ENCODE results near the gene DGKI.

DGKI gene

DNA sequence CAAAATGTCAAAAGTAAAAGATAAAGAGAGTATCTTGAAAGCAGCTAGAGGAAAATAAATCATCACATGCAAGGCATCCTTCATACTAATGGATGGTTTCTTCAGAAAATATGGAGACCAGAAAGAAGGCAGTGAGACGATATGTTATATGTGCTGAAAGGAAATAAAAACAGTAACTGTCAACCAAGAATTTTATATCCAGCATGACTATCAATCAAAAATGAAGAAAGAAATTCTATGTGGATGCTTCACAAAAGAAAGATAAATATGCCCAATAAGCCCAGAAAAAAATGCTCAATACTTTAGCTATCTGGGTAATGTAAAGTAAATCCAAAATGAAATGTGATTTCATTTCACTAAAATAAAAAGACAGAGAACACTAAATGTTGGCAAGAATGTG is 142.1 kb downstream of the DGKI start:
- H3K4me2 ChIP-seq (ENCODE audit: low read length, poor library complexity, severe bottlenecking), result no peak overlapping the region
- H2BK5ac ChIP-seq (ENCODE audit: low read depth, low read length, poor library complexity, severe bottlenecking), result no peak overlapping the region
- no peak overlapping the region for H2BK12ac ChIP-seq (ENCODE audit: low read length in 2 of 2)
- H3K79me1 ChIP-seq (replicated peaks; ENCODE audit: low read length, poor library complexity, severe bottlenecking), result no peaks in the 10 kb centered on the region
- no peaks in the 10 kb centered on the region for H3K27me3 ChIP-seq (ENCODE audit: control insufficient read depth in 1 of 2, insufficient read depth in 1 of 2, low read length in 2 of 2)
- H3K14ac ChIP-seq (ENCODE audit: low read length in 2 of 2), result no peak overlapping the region
- no peak overlapping the region for H3K18ac ChIP-seq (ENCODE audit: low read depth in 1 of 2, low read length in 2 of 2)
- no peaks in the 10 kb centered on the region for H3K4me1 ChIP-seq (ENCODE audit: control insufficient read depth, insufficient read depth, low read depth, low read length)
- no peaks in the 10 kb centered on the region for H3K36me3 ChIP-seq (ENCODE audit: control insufficient read depth in 1 of 2, insufficient read depth in 2 of 2, low read depth in 1 of 2, low read length in 2 of 2)
- no peak for DNase-seq
- no peak overlapping the region for H2AK5ac ChIP-seq (ENCODE audit: low read length, severe bottlenecking)
- no peak overlapping the region for H3K23ac ChIP-seq (ENCODE audit: low read length in 2 of 2)
- H2BK15ac ChIP-seq (ENCODE audit: low read depth, poor library complexity, severe bottlenecking), result no peak overlapping the region
- H4K91ac ChIP-seq (ENCODE audit: low read length), result no peak overlapping the region
- H2BK120ac ChIP-seq (ENCODE audit: low read depth, low read length), result no peak overlapping the region
- H3K4ac ChIP-seq (ENCODE audit: low read depth in 1 of 2, low read length in 2 of 2), result no peak overlapping the region
- H3K9me3 ChIP-seq (ENCODE audit: control insufficient read depth, low read length), result peaks cover 28% of the 10 kb centered on the region
- no peak overlapping the region for H3K27ac ChIP-seq (ENCODE audit: low read length, poor library complexity, severe bottlenecking)
- H3K4me3 ChIP-seq (ENCODE audit: insufficient read depth in 1 of 2, low read depth in 1 of 2, low read length in 2 of 2), result no peak overlapping the region
- WGBS, result no CpG with 5 or more reads among the region's 1 CpG
- no peak overlapping the region for H3K9ac ChIP-seq (ENCODE audit: low read length)
- H4K8ac ChIP-seq (ENCODE audit: low read length), result no peak overlapping the region
- H2AFZ ChIP-seq (ENCODE audit: low read depth, low read length), result no peak overlapping the region

DNA sequence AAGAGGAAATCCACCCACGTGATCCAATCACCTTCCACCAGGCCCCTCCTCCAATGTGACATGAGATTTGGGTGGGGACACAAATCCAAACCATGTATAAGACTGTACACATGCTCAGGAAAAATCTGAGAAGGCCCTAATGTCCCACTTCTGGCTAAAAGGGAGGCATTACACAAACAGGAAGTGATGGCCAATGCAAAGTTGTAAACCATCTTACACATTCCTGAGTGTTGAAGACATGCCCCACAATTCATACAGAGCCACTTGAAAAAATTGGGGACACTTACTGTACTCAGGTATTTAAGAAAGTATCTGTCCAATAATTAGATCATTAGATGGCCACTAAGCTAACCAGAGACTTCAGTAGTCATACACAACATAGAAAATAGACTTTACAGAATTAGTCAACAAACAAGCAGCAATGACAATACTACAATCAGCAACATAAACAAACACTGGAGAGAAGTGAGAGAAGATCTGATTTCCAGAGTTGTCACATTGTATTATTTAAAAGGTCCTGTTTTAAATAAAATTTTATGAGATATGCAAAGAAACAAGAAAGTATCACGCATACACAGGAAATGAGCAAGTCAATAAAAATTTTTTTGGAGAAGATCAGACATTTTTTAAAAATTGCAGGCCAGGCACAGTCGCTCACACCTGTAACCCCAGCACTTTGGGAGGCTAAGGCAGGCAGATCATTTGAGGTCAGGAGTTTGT is 143.3 kb downstream of the DGKI start:
- Histone ChIP-seq H2BK15ac (ENCODE audit: low read depth, poor library complexity, severe bottlenecking) (no peak overlapping the region), H3K4me3 (ENCODE audit: insufficient read depth in 1 of 2, low read depth in 1 of 2, low read length in 2 of 2) (no peak overlapping the region), H2AFZ (ENCODE audit: low read depth, low read length) (no peak overlapping the region), H3K9ac (ENCODE audit: low read length) (no peak overlapping the region), H3K4me1 (ENCODE audit: control insufficient read depth, insufficient read depth, low read depth, low read length) (no peaks in the 10 kb centered on the region), H3K36me3 (ENCODE audit: control insufficient read depth in 1 of 2, insufficient read depth in 2 of 2, low read depth in 1 of 2, low read length in 2 of 2) (no peaks in the 10 kb centered on the region), H3K27me3 (ENCODE audit: control insufficient read depth in 1 of 2, insufficient read depth in 1 of 2, low read length in 2 of 2) (no peaks in the 10 kb centered on the region), H3K4me2 (ENCODE audit: low read length, poor library complexity, severe bottlenecking) (no peak overlapping the region), H4K91ac (ENCODE audit: low read length) (no peak overlapping the region), H3K18ac (ENCODE audit: low read depth in 1 of 2, low read length in 2 of 2) (no peak overlapping the region), H2AK5ac (ENCODE audit: low read length, severe bottlenecking) (no peak overlapping the region), H3K23ac (ENCODE audit: low read length in 2 of 2) (no peak overlapping the region), H3K79me1 (replicated peaks; ENCODE audit: low read length, poor library complexity, severe bottlenecking) (no peaks in the 10 kb centered on the region), H3K9me3 (ENCODE audit: control insufficient read depth, low read length) (peaks cover 28% of the 10 kb centered on the region), H2BK12ac (ENCODE audit: low read length in 2 of 2) (no peak overlapping the region), H4K8ac (ENCODE audit: low read length) (no peak overlapping the region), H2BK5ac (ENCODE audit: low read depth, low read length, poor library complexity, severe bottlenecking) (no peak overlapping the region), H2BK120ac (ENCODE audit: low read depth, low read length) (no peak overlapping the region), H3K4ac (ENCODE audit: low read depth in 1 of 2, low read length in 2 of 2) (no peak overlapping the region), H3K14ac (ENCODE audit: low read length in 2 of 2) (no peak overlapping the region), H3K27ac (ENCODE audit: low read length, poor library complexity, severe bottlenecking) (no peak overlapping the region)
- WGBS, result 78% methylated on average over 2 of the region's 3 CpGs
- DNase-seq, result peak; percentile 5

DNA sequence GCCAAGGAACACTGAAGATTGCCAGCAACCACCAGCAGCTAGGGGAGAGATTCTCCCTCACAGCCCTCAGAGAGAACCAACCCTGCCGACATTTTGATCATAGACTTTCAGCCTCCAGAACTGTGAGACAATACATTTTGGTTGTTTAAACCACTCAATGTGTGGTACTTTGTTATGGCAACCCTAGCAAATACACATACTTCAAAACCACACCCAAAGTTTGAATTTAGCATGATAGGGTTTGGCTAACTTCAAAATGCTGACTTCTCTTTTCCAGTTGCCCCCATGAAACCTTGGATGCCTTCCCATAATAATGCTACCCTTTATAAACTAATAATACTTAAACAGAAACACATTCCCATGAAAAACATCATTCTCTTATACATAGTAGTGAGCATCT is 149.8 kb downstream of the DGKI start:
- Histone ChIP-seq H3K4ac (ENCODE audit: low read depth in 1 of 2, low read length in 2 of 2) (no peak overlapping the region), H3K4me2 (ENCODE audit: low read length, poor library complexity, severe bottlenecking) (no peak overlapping the region), H2BK5ac (ENCODE audit: low read depth, low read length, poor library complexity, severe bottlenecking) (no peak overlapping the region), H3K4me1 (ENCODE audit: control insufficient read depth, insufficient read depth, low read depth, low read length) (no peaks in the 10 kb centered on the region), H2BK12ac (ENCODE audit: low read length in 2 of 2) (no peak overlapping the region), H3K9me3 (ENCODE audit: control insufficient read depth, low read length) (no peaks in the 10 kb centered on the region), H3K79me1 (replicated peaks; ENCODE audit: low read length, poor library complexity, severe bottlenecking) (no peaks in the 10 kb centered on the region), H2AFZ (ENCODE audit: low read depth, low read length) (no peak overlapping the region), H4K8ac (ENCODE audit: low read length) (no peak overlapping the region), H2BK120ac (ENCODE audit: low read depth, low read length) (no peak overlapping the region), H3K23ac (ENCODE audit: low read length in 2 of 2) (no peak overlapping the region), H2AK5ac (ENCODE audit: low read length, severe bottlenecking) (no peak overlapping the region), H2BK15ac (ENCODE audit: low read depth, poor library complexity, severe bottlenecking) (no peak overlapping the region), H4K91ac (ENCODE audit: low read length) (no peak overlapping the region), H3K27me3 (ENCODE audit: control insufficient read depth in 1 of 2, insufficient read depth in 1 of 2, low read length in 2 of 2) (no peaks in the 10 kb centered on the region), H3K36me3 (ENCODE audit: control insufficient read depth in 1 of 2, insufficient read depth in 2 of 2, low read depth in 1 of 2, low read length in 2 of 2) (no peaks in the 10 kb centered on the region), H3K27ac (ENCODE audit: low read length, poor library complexity, severe bottlenecking) (no peak overlapping the region), H3K9ac (ENCODE audit: low read length) (no peak overlapping the region), H3K4me3 (ENCODE audit: insufficient read depth in 1 of 2, low read depth in 1 of 2, low read length in 2 of 2) (no peak overlapping the region), H3K18ac (ENCODE audit: low read depth in 1 of 2, low read length in 2 of 2) (no peak overlapping the region), H3K14ac (ENCODE audit: low read length in 2 of 2) (no peak overlapping the region)
- no peak for DNase-seq
- WGBS, result 100% methylated on average over 1 of the region's 1 CpG

DNA sequence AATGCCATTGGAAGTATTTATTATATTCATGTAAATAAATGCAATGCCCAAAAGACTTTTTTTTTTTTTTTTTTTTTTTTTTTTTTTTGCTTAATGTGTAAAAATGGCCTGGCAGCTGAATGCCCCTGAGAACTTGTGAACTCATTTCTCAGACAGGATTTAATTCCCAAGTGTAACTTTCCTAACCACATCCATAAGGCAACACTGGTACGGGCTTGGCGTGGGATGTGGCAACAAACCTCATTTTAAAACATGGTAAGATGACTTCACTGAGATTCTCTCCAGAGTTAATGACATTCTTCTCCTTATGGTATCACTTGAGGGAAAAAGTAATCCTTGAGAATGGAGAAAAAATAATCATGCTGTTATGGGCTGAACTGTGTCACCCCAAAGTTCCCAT is 150.4 kb downstream of the DGKI start:
- Histone ChIP-seq H2BK5ac (ENCODE audit: low read depth, low read length, poor library complexity, severe bottlenecking) (no peak overlapping the region), H3K27me3 (ENCODE audit: control insufficient read depth in 1 of 2, insufficient read depth in 1 of 2, low read length in 2 of 2) (no peaks in the 10 kb centered on the region)

More for the DNA sequence above, 150.4 kb downstream of the DGKI start:
- no peak overlapping the region for H2BK12ac ChIP-seq (ENCODE audit: low read length in 2 of 2)
- H3K4ac ChIP-seq (ENCODE audit: low read depth in 1 of 2, low read length in 2 of 2), result no peak overlapping the region
- no peak overlapping the region for H3K23ac ChIP-seq (ENCODE audit: low read length in 2 of 2)
- no peak overlapping the region for H2BK15ac ChIP-seq (ENCODE audit: low read depth, poor library complexity, severe bottlenecking)
- no peak overlapping the region for H3K14ac ChIP-seq (ENCODE audit: low read length in 2 of 2)
- no peaks in the 10 kb centered on the region for H3K79me1 ChIP-seq (replicated peaks; ENCODE audit: low read length, poor library complexity, severe bottlenecking)
- H4K8ac ChIP-seq (ENCODE audit: low read length), result no peak overlapping the region
- no peak for DNase-seq
- H3K36me3 ChIP-seq (ENCODE audit: control insufficient read depth in 1 of 2, insufficient read depth in 2 of 2, low read depth in 1 of 2, low read length in 2 of 2), result no peaks in the 10 kb centered on the region
- H4K91ac ChIP-seq (ENCODE audit: low read length), result no peak overlapping the region
- no peak overlapping the region for H3K18ac ChIP-seq (ENCODE audit: low read depth in 1 of 2, low read length in 2 of 2)
- no peak overlapping the region for H3K27ac ChIP-seq (ENCODE audit: low read length, poor library complexity, severe bottlenecking)
- no peak overlapping the region for H2BK120ac ChIP-seq (ENCODE audit: low read depth, low read length)
- H3K4me2 ChIP-seq (ENCODE audit: low read length, poor library complexity, severe bottlenecking), result no peak overlapping the region
- H3K9me3 ChIP-seq (ENCODE audit: control insufficient read depth, low read length), result no peaks in the 10 kb centered on the region
- no peak overlapping the region for H3K4me3 ChIP-seq (ENCODE audit: insufficient read depth in 1 of 2, low read depth in 1 of 2, low read length in 2 of 2)
- H2AK5ac ChIP-seq (ENCODE audit: low read length, severe bottlenecking), result no peak overlapping the region
- no peak overlapping the region for H3K9ac ChIP-seq (ENCODE audit: low read length)
- no CpG with 5 or more reads among the region's 2 CpGs for WGBS
- H3K4me1 ChIP-seq (ENCODE audit: control insufficient read depth, insufficient read depth, low read depth, low read length), result no peaks in the 10 kb centered on the region
- H2AFZ ChIP-seq (ENCODE audit: low read depth, low read length), result no peak overlapping the region
